Dendritic cell treated with granulocyte-macrophage colony-stimulating factor and Interleukin-4, amounts not matched to agents 40 ng/mL and 50 ng/mL, for 4 days (primary cell): ENCODE measurements around the gene ABCG8.
"Not testable (repeated sequence)": the region's sequence is repeated elsewhere in the genome, so short reads cannot be mapped to it uniquely, and the experiment has no call there.

Source experiments
- H3K27ac Mint-ChIP-seq: one replicate; pipeline ENCODE4 v1.8.0; 2022; ENCODE audit warnings: mild to moderate bottlenecking, mixed read lengths
- H3K27me3 Mint-ChIP-seq: one replicate; pipeline ENCODE4 v1.8.0; 2022; ENCODE audit warnings: mild to moderate bottlenecking, mixed read lengths
- H3K36me3 Mint-ChIP-seq: one replicate; pipeline ENCODE4 v1.8.0; 2022; ENCODE audit warnings: low read depth, mixed read lengths
- H3K4me1 Mint-ChIP-seq: one replicate; pipeline ENCODE4 v1.8.0; 2022; ENCODE audit warnings: low read depth, mixed read lengths
- H3K4me3 Mint-ChIP-seq: one replicate; pipeline ENCODE4 v1.8.0; 2022; ENCODE audit warnings: mild to moderate bottlenecking, moderate library complexity, mixed read lengths
- H3K9me3 Mint-ChIP-seq: one replicate; pipeline ENCODE4 v1.8.0; 2022; ENCODE audit warnings: mixed read lengths
- intact Hi-C: fragments of 100-400 bp; cut with micrococcal nuclease; formaldehyde crosslinking; loops from one replicate; pipeline ENCODE4 v1.15.0; 2022

ABCG8 gene

GRCh38 chr2:43896906-43897305 is 58.1 kb downstream of the ABCG8 start:
- Mint-ChIP-seq H3K4me1 (no peaks in the 10 kb centered on the region), H3K9me3 (no peaks in the 10 kb centered on the region), H3K4me3 (no peak overlapping the region), H3K27ac (no peak overlapping the region), H3K27me3 (no peaks in the 10 kb centered on the region), H3K36me3 (peaks cover 86% of the 10 kb centered on the region)
- intact Hi-C loops: no loop called here

- Mint-ChIP-seq H3K9me3 (no peaks in the 10 kb centered on the region), H3K4me1 (no peaks in the 10 kb centered on the region), H3K4me3 (no peak overlapping the region), H3K27me3 (no peaks in the 10 kb centered on the region), H3K36me3 (peaks cover 84% of the 10 kb centered on the region), H3K27ac (no peak overlapping the region)
- intact Hi-C loops: no loop called here
Measured at GRCh38 chr2:43897492-43897891, 58.7 kb downstream of the ABCG8 start.

DNA sequence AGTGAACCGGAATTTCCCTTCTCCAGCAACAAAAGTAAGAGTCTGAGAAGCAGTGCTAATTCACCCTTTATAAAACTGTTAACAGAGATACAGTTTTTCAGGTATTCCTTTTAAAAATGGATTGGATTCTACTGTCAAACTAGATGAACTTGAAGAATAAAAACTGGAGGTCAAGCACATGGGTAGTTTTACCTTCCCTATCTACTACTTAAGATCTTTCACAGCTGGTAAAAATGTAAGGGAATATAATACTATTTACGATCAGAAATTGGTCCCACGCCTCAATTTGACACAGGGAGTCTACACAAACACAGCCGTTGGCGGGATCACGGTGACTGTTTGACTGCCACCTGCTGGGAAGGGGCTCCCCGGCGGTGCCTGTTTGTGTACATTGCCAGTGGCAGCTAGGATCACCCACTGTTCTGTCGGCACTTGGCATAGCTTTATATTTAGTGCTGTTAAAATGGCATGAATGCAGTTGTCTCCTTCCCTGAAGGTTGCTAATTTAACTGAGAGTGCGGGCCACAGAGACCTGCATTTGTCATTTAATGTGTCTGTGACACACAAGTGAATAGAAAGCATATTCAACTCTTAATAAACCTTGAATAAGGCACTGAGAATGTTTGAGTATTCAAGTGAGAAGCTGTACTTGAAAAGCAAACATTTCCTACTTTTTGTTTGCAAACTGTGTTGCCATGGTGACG is 59.5 kb downstream of the ABCG8 start:
- intact Hi-C loops: no loop called here
- no peaks in the 10 kb centered on the region for H3K9me3 Mint-ChIP-seq
- H3K27ac Mint-ChIP-seq: no peak overlapping the region
- H3K36me3 Mint-ChIP-seq: peaks cover 82% of the 10 kb centered on the region
- H3K4me1 Mint-ChIP-seq: no peaks in the 10 kb centered on the region
- H3K4me3 Mint-ChIP-seq: no peak overlapping the region
- no peaks in the 10 kb centered on the region for H3K27me3 Mint-ChIP-seq

- peaks cover 76% of the 10 kb centered on the region for H3K36me3 Mint-ChIP-seq
- intact Hi-C loops: no loop called here
- no peak overlapping the region for H3K4me3 Mint-ChIP-seq
- H3K4me1 Mint-ChIP-seq: no peaks in the 10 kb centered on the region
- H3K27ac Mint-ChIP-seq: no peak overlapping the region
- H3K9me3 Mint-ChIP-seq: no peaks in the 10 kb centered on the region
- no peaks in the 10 kb centered on the region for H3K27me3 Mint-ChIP-seq
Measured at GRCh38 chr2:43898838-43899346, 60.1 kb downstream of the ABCG8 start.

DNA sequence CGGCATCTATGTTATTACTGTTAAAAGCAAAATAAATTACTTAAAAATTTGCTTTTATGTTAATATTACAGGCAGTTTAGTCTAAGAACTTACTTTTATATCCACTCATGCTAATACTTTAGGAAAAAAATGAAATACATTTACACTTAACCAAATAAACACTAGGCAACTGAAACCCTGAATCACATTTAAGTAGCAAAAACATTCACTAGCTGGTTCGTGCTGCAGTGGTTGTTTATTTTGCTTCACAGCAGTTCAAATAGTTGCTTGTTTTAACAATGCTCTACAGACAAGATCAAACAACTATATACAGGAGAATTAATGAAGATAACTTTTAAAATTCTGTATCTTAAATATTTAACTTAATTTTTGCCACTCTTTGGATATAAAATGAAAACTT is 60.8 kb downstream of the ABCG8 start:
- Mint-ChIP-seq H3K36me3 (peaks cover 79% of the 10 kb centered on the region), H3K27ac (no peak overlapping the region), H3K4me1 (no peaks in the 10 kb centered on the region), H3K9me3 (no peaks in the 10 kb centered on the region), H3K4me3 (no peak overlapping the region), H3K27me3 (no peaks in the 10 kb centered on the region)
- intact Hi-C loops: no loop called here

GRCh38 chr2:43905371-43905803 is 66.6 kb downstream of the ABCG8 start:
- Mint-ChIP-seq H3K36me3 (peaks cover 81% of the 10 kb centered on the region), H3K27me3 (no peaks in the 10 kb centered on the region), H3K27ac (no peak overlapping the region), H3K4me1 (peaks cover 10% of the 10 kb centered on the region), H3K4me3 (no peak overlapping the region), H3K9me3 (no peaks in the 10 kb centered on the region)
- intact Hi-C loops: no loop called here

DNA sequence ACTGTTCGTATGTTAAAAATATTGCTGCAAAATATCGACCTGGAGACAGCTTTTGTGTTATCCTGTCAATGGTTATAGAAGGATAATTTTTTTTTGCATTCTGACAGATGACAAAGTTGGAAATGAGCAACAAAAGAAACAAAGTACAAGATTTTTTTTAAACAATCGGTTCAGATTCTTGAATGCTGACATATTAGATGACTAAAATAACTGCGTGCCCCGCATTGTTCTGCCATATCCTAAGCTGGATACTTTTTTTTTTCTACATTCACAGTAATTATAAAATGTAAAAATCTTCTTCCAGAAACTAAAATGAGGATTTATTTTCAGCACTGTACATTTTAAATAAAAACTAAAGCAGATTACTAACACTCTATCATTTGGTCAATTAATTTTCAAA is 67.1 kb downstream of the ABCG8 start:
- no peak overlapping the region for H3K27ac Mint-ChIP-seq
- peaks cover 77% of the 10 kb centered on the region for H3K36me3 Mint-ChIP-seq
- H3K9me3 Mint-ChIP-seq: no peaks in the 10 kb centered on the region
- H3K4me1 Mint-ChIP-seq: peaks cover 10% of the 10 kb centered on the region
- H3K4me3 Mint-ChIP-seq: no peak overlapping the region
- H3K27me3 Mint-ChIP-seq: no peaks in the 10 kb centered on the region
- intact Hi-C loops: no loop called here

GRCh38 chr2:43906448-43907109 is 67.8 kb downstream of the ABCG8 start:
- no peaks in the 10 kb centered on the region for H3K9me3 Mint-ChIP-seq
- intact Hi-C loops: no loop called here
- no peaks in the 10 kb centered on the region for H3K27me3 Mint-ChIP-seq
- H3K27ac Mint-ChIP-seq: no peak overlapping the region
- H3K36me3 Mint-ChIP-seq: peaks cover 77% of the 10 kb centered on the region
- no peak overlapping the region for H3K4me3 Mint-ChIP-seq
- H3K4me1 Mint-ChIP-seq: peaks cover 10% of the 10 kb centered on the region

DNA sequence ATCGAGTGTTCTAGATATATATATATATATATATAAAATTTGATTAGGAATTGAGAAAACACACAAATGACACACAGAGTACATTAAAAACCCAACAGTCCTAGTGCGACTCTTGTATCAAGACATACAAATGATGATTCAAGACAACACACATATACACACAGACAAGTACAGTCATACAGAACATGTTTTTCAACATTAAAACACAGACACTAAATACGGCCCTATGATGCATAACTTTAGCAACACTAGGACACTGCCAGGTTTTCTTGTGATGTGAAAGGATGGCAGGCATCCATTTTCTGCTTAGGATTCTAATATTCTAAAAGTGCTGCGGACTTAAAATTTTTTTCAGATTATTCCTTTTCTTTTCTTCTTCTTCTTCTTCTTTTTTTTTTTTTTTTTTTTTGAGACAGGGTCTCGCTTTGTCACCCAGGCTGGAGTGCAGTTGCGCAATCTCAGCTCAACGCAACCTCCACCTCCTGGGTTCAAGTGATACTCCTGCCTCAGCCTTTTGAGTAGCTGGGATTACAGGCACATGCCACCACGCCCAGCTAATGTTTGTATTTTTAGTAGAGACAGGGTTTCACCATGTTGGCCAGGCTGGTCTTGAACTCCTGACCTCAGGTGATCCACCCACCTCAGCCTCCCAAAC is 72.5 kb downstream of the ABCG8 start:
- H3K36me3 Mint-ChIP-seq: peaks cover 85% of the 10 kb centered on the region
- intact Hi-C loops, H3K4me3 Mint-ChIP-seq, H3K27me3 Mint-ChIP-seq, H3K9me3 Mint-ChIP-seq, H3K27ac Mint-ChIP-seq: not testable (repeated sequence)
- H3K4me1 Mint-ChIP-seq: peaks cover 10% of the 10 kb centered on the region

GRCh38 chr2:43924463-43924862 is 85.7 kb downstream of the ABCG8 start:
- Mint-ChIP-seq H3K27ac (no peak overlapping the region), H3K9me3 (no peaks in the 10 kb centered on the region), H3K4me1 (no peaks in the 10 kb centered on the region), H3K4me3 (no peak overlapping the region), H3K36me3 (peaks cover 69% of the 10 kb centered on the region), H3K27me3 (no peaks in the 10 kb centered on the region)
- intact Hi-C loops: no loop called here

- Mint-ChIP-seq H3K36me3 (peaks cover 68% of the 10 kb centered on the region), H3K4me1 (no peaks in the 10 kb centered on the region), H3K27ac (no peak overlapping the region), H3K9me3 (no peaks in the 10 kb centered on the region), H3K27me3 (no peaks in the 10 kb centered on the region), H3K4me3 (no peak overlapping the region)
- intact Hi-C loops: no loop called here
Measured at GRCh38 chr2:43925431-43925830, 86.7 kb downstream of the ABCG8 start.

DNA sequence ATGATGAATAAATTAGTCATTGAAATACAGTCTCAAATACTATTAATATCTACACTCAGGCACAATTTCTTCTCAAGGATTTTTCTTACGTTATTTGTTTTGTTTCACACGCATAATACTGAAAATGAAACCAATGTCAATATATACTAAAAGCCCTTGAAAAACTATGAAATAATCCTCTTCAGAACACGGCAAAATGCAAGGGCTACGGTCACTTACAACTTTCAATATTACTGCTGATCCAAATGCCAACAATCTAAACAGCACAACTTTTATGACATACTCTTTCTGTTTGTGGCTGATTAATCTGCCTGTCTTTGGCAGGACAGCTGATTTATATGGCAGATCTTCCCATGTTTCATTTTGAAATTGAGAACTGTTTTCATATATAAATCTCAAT is 88.7 kb downstream of the ABCG8 start:
- H3K4me1 Mint-ChIP-seq: no peaks in the 10 kb centered on the region
- H3K9me3 Mint-ChIP-seq: no peaks in the 10 kb centered on the region
- no peak overlapping the region for H3K27ac Mint-ChIP-seq
- H3K36me3 Mint-ChIP-seq: peaks cover 66% of the 10 kb centered on the region
- intact Hi-C loops: no loop called here
- H3K27me3 Mint-ChIP-seq: no peaks in the 10 kb centered on the region
- no peak overlapping the region for H3K4me3 Mint-ChIP-seq

DNA sequence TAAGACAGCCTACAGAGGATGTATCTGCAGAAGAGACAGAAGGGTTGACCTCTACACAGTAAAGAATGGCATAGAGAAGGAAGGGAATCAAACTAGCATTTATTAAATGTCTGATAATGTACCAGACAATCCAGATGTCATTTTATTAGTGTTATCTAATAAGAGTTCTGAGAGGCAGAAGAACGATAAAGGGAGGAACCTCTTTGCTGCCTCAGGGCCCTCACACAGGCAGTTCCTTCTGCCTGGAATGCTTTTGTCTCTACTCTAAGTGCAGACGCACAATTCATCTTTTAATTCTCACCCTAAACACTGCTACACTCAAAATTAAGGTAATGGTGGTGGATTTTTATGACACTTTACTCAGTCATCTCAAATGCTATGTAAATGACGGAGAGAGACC is 92.5 kb downstream of the ABCG8 start:
- Mint-ChIP-seq H3K4me1 (no peaks in the 10 kb centered on the region), H3K9me3 (no peaks in the 10 kb centered on the region), H3K4me3 (no peak overlapping the region), H3K36me3 (peaks cover 42% of the 10 kb centered on the region), H3K27me3 (no peaks in the 10 kb centered on the region), H3K27ac (no peak overlapping the region)
- intact Hi-C loops: no loop called here
